SU-DHL-6 (cell line): ENCODE data around the gene C2CD4A.

Source experiments
- EZH2phosphoT487 ChIP-seq: fragments of 200-600 bp; sonication (generic), shearing (Covaris generic); conservative IDR thresholded peaks from 2 replicates; pipeline ENCODE4 v1.6.1; 2018; ENCODE audit warnings: mild to moderate bottlenecking, antibody characterized with exemption, low read length, moderate library complexity, mixed read lengths
- TF ChIP-seq, protein P1 (sequence below): fragments of 200-600 bp; sonication (generic); IDR thresholded peaks from one replicate; pipeline ENCODE4 v1.5.1; 2017; ENCODE audit warnings: antibody characterized with exemption, mild to moderate bottlenecking, low read length, moderate library complexity; ENCODE audit not compliant: insufficient read depth, poor library complexity, severe bottlenecking

DNA sequence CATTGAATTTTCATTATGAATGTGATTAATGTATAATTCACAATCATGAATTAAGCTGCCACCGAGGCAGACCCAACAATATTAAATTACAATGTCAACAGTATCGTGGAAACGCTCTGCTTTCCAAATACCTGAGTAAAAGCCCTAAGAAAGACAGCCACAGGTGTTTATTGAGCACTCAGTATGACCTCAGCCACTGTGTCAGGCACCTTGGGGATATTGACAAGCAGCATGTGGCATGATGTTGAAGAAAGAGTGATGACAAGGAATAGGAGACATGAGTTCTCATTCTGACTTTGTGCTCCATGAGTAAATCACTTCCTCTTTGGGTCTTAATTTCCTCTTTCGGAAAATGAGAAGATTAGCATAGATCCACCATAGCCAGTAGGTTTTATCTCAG, 12.8 kb downstream of the C2CD4A start:
- TF ChIP-seq, protein P1, sequence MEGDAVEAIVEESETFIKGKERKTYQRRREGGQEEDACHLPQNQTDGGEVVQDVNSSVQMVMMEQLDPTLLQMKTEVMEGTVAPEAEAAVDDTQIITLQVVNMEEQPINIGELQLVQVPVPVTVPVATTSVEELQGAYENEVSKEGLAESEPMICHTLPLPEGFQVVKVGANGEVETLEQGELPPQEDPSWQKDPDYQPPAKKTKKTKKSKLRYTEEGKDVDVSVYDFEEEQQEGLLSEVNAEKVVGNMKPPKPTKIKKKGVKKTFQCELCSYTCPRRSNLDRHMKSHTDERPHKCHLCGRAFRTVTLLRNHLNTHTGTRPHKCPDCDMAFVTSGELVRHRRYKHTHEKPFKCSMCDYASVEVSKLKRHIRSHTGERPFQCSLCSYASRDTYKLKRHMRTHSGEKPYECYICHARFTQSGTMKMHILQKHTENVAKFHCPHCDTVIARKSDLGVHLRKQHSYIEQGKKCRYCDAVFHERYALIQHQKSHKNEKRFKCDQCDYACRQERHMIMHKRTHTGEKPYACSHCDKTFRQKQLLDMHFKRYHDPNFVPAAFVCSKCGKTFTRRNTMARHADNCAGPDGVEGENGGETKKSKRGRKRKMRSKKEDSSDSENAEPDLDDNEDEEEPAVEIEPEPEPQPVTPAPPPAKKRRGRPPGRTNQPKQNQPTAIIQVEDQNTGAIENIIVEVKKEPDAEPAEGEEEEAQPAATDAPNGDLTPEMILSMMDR = no peak
- no peak for TF ChIP-seq EZH2phosphoT487
